MM.1S (cell line): ENCODE data around the gene NLGN1.

Source experiments
- EZH2 ChIP-seq: fragments of 300-600 bp; sonication (generic); optimal IDR thresholded peaks from 2 replicates; pipeline ENCODE3; 2017; ENCODE audit warnings: low read depth, mild to moderate bottlenecking, antibody characterized with exemption, low read length, mixed read lengths
- TF ChIP-seq, protein P1 (sequence below): fragments of 300-600 bp; sonication (generic); IDR thresholded peaks from 2 replicates; pipeline ENCODE4 v1.5.1; 2016; ENCODE audit warnings: antibody characterized with exemption, low read length, mixed read lengths

DNA sequence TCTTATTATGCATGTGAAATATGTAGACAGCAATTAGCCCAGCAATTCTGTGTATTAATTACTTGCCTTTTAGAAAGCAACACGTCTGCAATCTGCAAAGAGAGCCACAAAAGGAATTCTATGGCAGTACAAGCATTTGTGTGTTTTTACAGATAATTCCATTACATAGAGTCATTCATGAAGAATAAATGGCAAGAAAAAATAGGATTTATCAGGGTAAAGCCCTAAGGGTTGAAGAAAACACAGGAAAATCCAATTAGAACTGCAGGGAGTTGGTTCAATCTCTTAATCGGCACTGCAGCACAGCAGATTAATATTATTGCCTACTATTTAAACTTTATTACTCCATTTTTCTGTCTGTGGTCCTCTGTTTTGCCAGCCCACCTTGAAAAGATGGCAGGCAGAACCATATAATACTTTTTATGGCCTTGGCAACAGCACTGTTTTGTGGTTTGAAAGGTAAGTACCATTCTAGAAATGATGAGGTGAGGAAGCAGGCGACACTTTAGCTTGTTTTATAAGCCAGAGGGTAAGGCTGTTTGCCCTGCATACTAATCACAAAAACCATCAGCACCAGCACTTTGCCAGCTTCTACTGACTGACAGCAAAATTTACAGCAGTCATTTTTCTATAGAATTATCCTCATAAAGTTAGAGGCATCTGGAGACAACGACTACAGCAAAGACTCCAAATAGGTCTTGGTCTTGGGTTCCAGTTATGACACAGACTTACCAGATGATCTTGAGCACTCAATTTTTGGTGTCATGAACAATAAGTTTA lies 823.4 kb downstream of the NLGN1 start:
- TF ChIP-seq, protein P1, sequence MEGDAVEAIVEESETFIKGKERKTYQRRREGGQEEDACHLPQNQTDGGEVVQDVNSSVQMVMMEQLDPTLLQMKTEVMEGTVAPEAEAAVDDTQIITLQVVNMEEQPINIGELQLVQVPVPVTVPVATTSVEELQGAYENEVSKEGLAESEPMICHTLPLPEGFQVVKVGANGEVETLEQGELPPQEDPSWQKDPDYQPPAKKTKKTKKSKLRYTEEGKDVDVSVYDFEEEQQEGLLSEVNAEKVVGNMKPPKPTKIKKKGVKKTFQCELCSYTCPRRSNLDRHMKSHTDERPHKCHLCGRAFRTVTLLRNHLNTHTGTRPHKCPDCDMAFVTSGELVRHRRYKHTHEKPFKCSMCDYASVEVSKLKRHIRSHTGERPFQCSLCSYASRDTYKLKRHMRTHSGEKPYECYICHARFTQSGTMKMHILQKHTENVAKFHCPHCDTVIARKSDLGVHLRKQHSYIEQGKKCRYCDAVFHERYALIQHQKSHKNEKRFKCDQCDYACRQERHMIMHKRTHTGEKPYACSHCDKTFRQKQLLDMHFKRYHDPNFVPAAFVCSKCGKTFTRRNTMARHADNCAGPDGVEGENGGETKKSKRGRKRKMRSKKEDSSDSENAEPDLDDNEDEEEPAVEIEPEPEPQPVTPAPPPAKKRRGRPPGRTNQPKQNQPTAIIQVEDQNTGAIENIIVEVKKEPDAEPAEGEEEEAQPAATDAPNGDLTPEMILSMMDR: no peak
- no peak for TF ChIP-seq EZH2
